GM23338 (cell line): ENCODE measurements around the gene EXOC6B. TPM values are rescaled to one million over a fixed set of nuclear protein-coding genes. Genes with fewer than 3 reads are reported as not detected.

Experiments
- ATAC-seq: fragments of 200-7000 bp; cut with Tn5 transposase; 3 replicates; pipeline ENCODE4 v1.9.1; 2020
- DNase-seq: peaks from one replicate; pipeline ENCODE4 v3.0.0-alpha.2; 2015; ENCODE audit warnings: low spot score
- H2AFZ ChIP-seq: fragments of 200-600 bp; sonication (generic); 2 replicates; pipeline ENCODE4 v1.8.0; 2016; ENCODE audit warnings: antibody characterized with exemption, mild to moderate bottlenecking, moderate library complexity
- H3F3A ChIP-seq: fragments of 200-600 bp; sonication (generic); replicated peaks from 2 replicates; pipeline ENCODE4 v1.8.0; 2017; ENCODE audit warnings: antibody characterized with exemption, mixed run types, low read depth
- H3K27ac ChIP-seq: fragments of 200-600 bp; sonication (generic); 2 replicates; pipeline ENCODE4 v1.6.1; 2016; ENCODE audit warnings: low read depth
- H3K27me3 ChIP-seq: fragments of 200-600 bp; sonication (generic); 2 replicates; pipeline ENCODE4 v1.8.0; 2016; ENCODE audit warnings: mild to moderate bottlenecking, mixed run types, moderate library complexity; ENCODE audit not compliant: insufficient read depth
- H3K36me3 ChIP-seq: fragments of 200-600 bp; sonication (generic); 2 replicates; pipeline ENCODE4 v1.8.0; 2016; ENCODE audit warnings: mild to moderate bottlenecking; ENCODE audit not compliant: insufficient read depth
- H3K4me1 ChIP-seq: fragments of 200-600 bp; sonication (generic); 2 replicates; pipeline ENCODE4 v1.8.0; 2016; ENCODE audit warnings: mild to moderate bottlenecking, moderate library complexity; ENCODE audit not compliant: insufficient read depth
- H3K4me2 ChIP-seq: fragments of 200-600 bp; sonication (generic); 2 replicates; pipeline ENCODE4 v1.7.1; 2017; ENCODE audit warnings: mixed run types
- H3K4me3 ChIP-seq: fragments of 200-600 bp; sonication (generic); 2 replicates; pipeline ENCODE4 v1.6.1; 2016; ENCODE audit warnings: mixed run types
- H3K79me2 ChIP-seq: fragments of 200-600 bp; sonication (generic); replicated peaks from 2 replicates; pipeline ENCODE4 v1.8.0; 2017; ENCODE audit warnings: mild to moderate bottlenecking; ENCODE audit not compliant: insufficient read depth
- H3K9me2 ChIP-seq: fragments of 200-600 bp; sonication (generic); 2 replicates; pipeline ENCODE4 v1.8.0; 2017; ENCODE audit not compliant: insufficient read depth
- H4K20me1 ChIP-seq: fragments of 200-600 bp; sonication (generic); replicated peaks from 2 replicates; pipeline ENCODE4 v1.8.0; 2017; ENCODE audit warnings: mild to moderate bottlenecking; ENCODE audit not compliant: insufficient read depth
- H3K27ac Mint-ChIP-seq: 2 replicates; pipeline ENCODE4 v1.8.0; 2020; ENCODE audit warnings: inconsistent platforms, mild to moderate bottlenecking, moderate library complexity, mixed read lengths
- H3K27me3 Mint-ChIP-seq: 3 replicates; pipeline ENCODE4 v1.8.0; 2022; ENCODE audit warnings: low read depth, mild to moderate bottlenecking, moderate library complexity, mixed read lengths, inconsistent platforms; ENCODE audit not compliant: insufficient read depth, poor library complexity
- H3K36me3 Mint-ChIP-seq: 3 replicates; pipeline ENCODE4 v1.8.0; 2021; ENCODE audit warnings: low read depth, mild to moderate bottlenecking, inconsistent platforms, moderate library complexity, mixed read lengths
- H3K4me1 Mint-ChIP-seq: 3 replicates; pipeline ENCODE4 v1.8.0; 2020; ENCODE audit warnings: mild to moderate bottlenecking, inconsistent platforms, mixed read lengths
- H3K4me3 Mint-ChIP-seq: 3 replicates; pipeline ENCODE4 v1.8.0; 2021; ENCODE audit warnings: moderate library complexity, mild to moderate bottlenecking, inconsistent platforms, mixed read lengths
- H3K9me3 Mint-ChIP-seq: 3 replicates; pipeline ENCODE4 v1.8.0; 2020; ENCODE audit warnings: moderate library complexity, mild to moderate bottlenecking, inconsistent platforms, mixed read lengths
- NANOG ChIP-seq: IDR thresholded peaks from 2 replicates; pipeline ENCODE4 v1.6.1; 2016; ENCODE audit warnings: antibody characterized with exemption, borderline replicate concordance
- POLR2AphosphoS5 ChIP-seq: IDR thresholded peaks from 2 replicates; pipeline ENCODE4 v1.6.1; 2016; ENCODE audit warnings: antibody characterized with exemption, low read depth
- ZNF114 ChIP-seq: fragments of 250-450 bp; sonication (Bioruptor Pico); IDR thresholded peaks from 2 replicates; pipeline ENCODE4 v1.5.0; 2020; ENCODE audit warnings: mild to moderate bottlenecking, moderate library complexity
- ZNF331 ChIP-seq: fragments of 250-450 bp; sonication (Bioruptor Pico); IDR thresholded peaks from 2 replicates; pipeline ENCODE4 v1.5.0; 2020; ENCODE audit warnings: low read depth, mild to moderate bottlenecking, moderate library complexity
- polyA plus RNA-seq: library from polyadenylated mRNA; unstranded; fragments of >200 nt; fragmentation: Nextera tagmentation; extraction: Ambion mirVana; gene quantifications from 2 replicates; pipeline ENCODE4 v1.2.1, GENCODE V29; 2016
- total RNA-seq: library from RNA; depleted of rRNA; stranded (reverse); fragments of >200 nt; shearing (Covaris generic); gene quantifications from 2 replicates; pipeline ENCODE4 v1.2.3, GENCODE V29; 2014
- TF ChIP-seq, protein P1 (sequence below): fragments of 250-450 bp; sonication (Bioruptor Pico); IDR thresholded peaks from 2 replicates; pipeline ENCODE4 v1.5.0; 2020; ENCODE audit warnings: mild to moderate bottlenecking, moderate library complexity
- TF ChIP-seq, protein P2 (sequence below), 2 experiments: fragments of 200-600 bp in 1 of 2; sonication (generic) in 1 of 2; conservative IDR thresholded peaks; 2 replicates each; pipeline versions ENCODE4 v1.5.1 to v1.6.1; 2016 to 2017; ENCODE audit warnings: antibody characterized with exemption in 2 of 2, low read depth in 2 of 2, mild to moderate bottlenecking in 2 of 2, moderate library complexity in 1 of 2

The EXOC6B gene
- total and polyA plus RNA-seq, 2 experiments from 2014 or later = 7.2 to 45.9 TPM

DNA sequence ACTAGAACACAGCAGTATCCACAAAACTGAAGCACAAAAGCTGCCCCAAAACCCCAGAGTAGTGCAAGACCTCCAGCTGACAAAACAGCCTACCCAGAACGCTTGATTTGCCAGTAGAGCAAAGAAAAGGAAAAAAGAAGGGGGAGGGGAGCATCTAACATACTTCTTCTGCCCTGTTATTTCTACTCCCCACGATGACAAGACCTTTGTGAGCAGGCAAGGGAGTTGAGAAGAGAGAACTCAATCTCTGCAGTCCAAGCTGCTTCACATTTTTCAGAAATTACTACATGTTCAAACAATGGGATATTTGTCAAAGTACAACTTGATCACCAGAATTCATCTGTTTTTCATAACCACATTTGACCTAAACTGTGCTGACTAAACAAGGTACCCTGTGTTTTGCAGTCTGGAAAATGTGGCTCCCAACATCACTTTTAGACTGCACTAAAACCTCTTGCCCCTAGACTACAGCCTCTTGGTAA, 286.7 kb downstream of the EXOC6B start (continued):
- TF ChIP-seq, protein P1, sequence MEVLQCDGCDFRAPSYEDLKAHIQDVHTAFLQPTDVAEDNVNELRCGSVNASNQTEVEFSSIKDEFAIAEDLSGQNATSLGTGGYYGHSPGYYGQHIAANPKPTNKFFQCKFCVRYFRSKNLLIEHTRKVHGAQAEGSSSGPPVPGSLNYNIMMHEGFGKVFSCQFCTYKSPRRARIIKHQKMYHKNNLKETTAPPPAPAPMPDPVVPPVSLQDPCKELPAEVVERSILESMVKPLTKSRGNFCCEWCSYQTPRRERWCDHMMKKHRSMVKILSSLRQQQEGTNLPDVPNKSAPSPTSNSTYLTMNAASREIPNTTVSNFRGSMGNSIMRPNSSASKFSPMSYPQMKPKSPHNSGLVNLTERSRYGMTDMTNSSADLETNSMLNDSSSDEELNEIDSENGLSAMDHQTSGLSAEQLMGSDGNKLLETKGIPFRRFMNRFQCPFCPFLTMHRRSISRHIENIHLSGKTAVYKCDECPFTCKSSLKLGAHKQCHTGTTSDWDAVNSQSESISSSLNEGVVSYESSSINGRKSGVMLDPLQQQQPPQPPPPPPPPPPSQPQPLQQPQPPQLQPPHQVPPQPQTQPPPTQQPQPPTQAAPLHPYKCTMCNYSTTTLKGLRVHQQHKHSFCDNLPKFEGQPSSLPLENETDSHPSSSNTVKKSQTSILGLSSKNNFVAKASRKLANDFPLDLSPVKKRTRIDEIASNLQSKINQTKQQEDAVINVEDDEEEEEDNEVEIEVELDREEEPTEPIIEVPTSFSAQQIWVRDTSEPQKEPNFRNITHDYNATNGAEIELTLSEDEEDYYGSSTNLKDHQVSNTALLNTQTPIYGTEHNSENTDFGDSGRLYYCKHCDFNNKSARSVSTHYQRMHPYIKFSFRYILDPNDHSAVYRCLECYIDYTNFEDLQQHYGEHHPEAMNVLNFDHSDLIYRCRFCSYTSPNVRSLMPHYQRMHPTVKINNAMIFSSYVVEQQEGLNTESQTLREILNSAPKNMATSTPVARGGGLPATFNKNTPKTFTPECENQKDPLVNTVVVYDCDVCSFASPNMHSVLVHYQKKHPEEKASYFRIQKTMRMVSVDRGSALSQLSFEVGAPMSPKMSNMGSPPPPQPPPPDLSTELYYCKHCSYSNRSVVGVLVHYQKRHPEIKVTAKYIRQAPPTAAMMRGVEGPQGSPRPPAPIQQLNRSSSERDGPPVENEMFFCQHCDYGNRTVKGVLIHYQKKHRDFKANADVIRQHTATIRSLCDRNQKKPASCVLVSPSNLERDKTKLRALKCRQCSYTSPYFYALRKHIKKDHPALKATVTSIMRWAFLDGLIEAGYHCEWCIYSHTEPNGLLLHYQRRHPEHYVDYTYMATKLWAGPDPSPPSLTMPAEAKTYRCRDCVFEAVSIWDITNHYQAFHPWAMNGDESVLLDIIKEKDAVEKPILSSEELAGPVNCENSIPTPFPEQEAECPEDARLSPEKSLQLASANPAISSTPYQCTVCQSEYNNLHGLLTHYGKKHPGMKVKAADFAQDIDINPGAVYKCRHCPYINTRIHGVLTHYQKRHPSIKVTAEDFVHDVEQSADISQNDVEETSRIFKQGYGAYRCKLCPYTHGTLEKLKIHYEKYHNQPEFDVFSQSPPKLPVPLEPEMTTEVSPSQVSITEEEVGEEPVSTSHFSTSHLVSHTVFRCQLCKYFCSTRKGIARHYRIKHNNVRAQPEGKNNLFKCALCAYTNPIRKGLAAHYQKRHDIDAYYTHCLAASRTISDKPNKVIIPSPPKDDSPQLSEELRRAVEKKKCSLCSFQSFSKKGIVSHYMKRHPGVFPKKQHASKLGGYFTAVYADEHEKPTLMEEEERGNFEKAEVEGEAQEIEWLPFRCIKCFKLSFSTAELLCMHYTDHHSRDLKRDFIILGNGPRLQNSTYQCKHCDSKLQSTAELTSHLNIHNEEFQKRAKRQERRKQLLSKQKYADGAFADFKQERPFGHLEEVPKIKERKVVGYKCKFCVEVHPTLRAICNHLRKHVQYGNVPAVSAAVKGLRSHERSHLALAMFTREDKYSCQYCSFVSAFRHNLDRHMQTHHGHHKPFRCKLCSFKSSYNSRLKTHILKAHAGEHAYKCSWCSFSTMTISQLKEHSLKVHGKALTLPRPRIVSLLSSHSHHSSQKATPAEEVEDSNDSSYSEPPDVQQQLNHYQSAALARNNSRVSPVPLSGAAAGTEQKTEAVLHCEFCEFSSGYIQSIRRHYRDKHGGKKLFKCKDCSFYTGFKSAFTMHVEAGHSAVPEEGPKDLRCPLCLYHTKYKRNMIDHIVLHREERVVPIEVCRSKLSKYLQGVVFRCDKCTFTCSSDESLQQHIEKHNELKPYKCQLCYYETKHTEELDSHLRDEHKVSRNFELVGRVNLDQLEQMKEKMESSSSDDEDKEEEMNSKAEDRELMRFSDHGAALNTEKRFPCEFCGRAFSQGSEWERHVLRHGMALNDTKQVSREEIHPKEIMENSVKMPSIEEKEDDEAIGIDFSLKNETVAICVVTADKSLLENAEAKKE (CRISPR knock-in tag) = 0 out of 2 replicates have a peak, but pooled peaks have one; percentile 13

DNA sequence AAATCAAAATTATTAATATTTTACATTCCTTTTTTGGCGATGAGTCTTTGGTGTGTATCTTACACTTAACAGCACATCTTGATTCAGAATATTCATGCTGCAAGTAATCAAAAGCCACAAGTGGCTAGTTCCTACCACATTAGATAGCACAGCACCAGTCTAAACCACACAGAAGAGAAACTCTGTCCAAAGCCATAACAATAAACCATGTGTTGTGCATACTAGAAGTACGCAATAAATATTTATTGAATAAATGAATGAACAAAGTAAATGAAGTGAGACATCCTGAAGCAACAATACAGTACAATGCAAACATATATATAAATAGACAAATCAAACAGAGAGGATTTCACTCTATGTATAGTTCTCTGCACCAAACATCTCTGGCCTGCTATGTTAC, 287.3 kb downstream of the EXOC6B start:
- no peaks in the 10 kb centered on the region for H3K36me3 ChIP-seq
- no peaks in the 10 kb centered on the region for H3K9me2 ChIP-seq
- no peak overlapping the region for H3K4me2 ChIP-seq
- Mint-ChIP-seq H3K4me1 (peaks cover 27% of the 10 kb centered on the region), H3K27ac (0 out of 2 replicates have a peak overlapping the region, but pooled peaks have one; percentile 7), H3K9me3 (no peaks in the 10 kb centered on the region), H3K36me3 (no peaks in the 10 kb centered on the region), H3K4me3 (no peak overlapping the region), H3K27me3 (no peaks in the 10 kb centered on the region)
- H2AFZ ChIP-seq = no peak overlapping the region
- H3K4me3 ChIP-seq = no peak overlapping the region
- ATAC-seq (no peak), DNase-seq (no peak)
- H3K27ac ChIP-seq = no peak overlapping the region
- no peaks in the 10 kb centered on the region for H3K79me2 ChIP-seq
- no peaks in the 10 kb centered on the region for H4K20me1 ChIP-seq
- H3K4me1 ChIP-seq = peaks cover 51% of the 10 kb centered on the region
- H3K27me3 ChIP-seq = no peaks in the 10 kb centered on the region
- H3F3A ChIP-seq = no peaks in the 10 kb centered on the region
- TF ChIP-seq ZNF331 (CRISPR knock-in tag) = no peak
- TF ChIP-seq, protein P2, sequence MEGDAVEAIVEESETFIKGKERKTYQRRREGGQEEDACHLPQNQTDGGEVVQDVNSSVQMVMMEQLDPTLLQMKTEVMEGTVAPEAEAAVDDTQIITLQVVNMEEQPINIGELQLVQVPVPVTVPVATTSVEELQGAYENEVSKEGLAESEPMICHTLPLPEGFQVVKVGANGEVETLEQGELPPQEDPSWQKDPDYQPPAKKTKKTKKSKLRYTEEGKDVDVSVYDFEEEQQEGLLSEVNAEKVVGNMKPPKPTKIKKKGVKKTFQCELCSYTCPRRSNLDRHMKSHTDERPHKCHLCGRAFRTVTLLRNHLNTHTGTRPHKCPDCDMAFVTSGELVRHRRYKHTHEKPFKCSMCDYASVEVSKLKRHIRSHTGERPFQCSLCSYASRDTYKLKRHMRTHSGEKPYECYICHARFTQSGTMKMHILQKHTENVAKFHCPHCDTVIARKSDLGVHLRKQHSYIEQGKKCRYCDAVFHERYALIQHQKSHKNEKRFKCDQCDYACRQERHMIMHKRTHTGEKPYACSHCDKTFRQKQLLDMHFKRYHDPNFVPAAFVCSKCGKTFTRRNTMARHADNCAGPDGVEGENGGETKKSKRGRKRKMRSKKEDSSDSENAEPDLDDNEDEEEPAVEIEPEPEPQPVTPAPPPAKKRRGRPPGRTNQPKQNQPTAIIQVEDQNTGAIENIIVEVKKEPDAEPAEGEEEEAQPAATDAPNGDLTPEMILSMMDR (conservative IDR thresholded peaks at IDR 0.05; ENCODE audit: low read depth in 2 of 2) = no peak
- TF ChIP-seq ZNF114 (CRISPR knock-in tag) = no peak
- TF ChIP-seq, protein P1 (CRISPR knock-in tag) = no peak
- TF ChIP-seq NANOG = no peak
- TF ChIP-seq POLR2AphosphoS5 = no peak
